Left renal pelvis (tissue), 4 donors: ENCODE measurements around the gene LRBA. TPM values are rescaled to one million over a fixed set of nuclear protein-coding genes. Genes with fewer than 3 reads are reported as not detected.
A peak's percentile ranks its signal among the peaks of the same experiment; 100 is the strongest.
"Not testable (repeated sequence)": the region's sequence is repeated elsewhere in the genome, so short reads cannot be mapped to it uniquely, and the experiment has no call there.

ENCODE experiments used
- DNase-seq, 4 donors: peaks; one replicate each; pipeline ENCODE4 v3.0.0-alpha.2; 2013; ENCODE audit warnings: low read depth in 4 of 4, low spot score in 3 of 4
- polyA plus RNA-seq, 4 donors: library from polyadenylated mRNA; unstranded; fragments of 120-200 nt; gene quantifications; one replicate each; pipeline ENCODE4 v1.2.1, GENCODE V29; 2013; ENCODE audit not compliant: insufficient read length in 4 of 4

The LRBA gene
- 10 to 100 TPM; 25.9 to 75.8 (median 65.4) TPM for polyA plus RNA-seq

GRCh38 chr4:151014521-151015458 lies at the start of gene LRBA:
Gene LRBA (minus strand): TSS chr4:151015284. CDS start chr4:151014642, 642 bp downstream.
- DNase-seq = peak; percentile 65 to 79 (median 71)

- not testable (repeated sequence) for DNase-seq
These were observed 48.1 kb upstream of the LRBA start for GRCh38 chr4:151063143-151063542.

- DNase-seq = no peak
These were observed 40.5 kb upstream of the LRBA start for GRCh38 chr4:151055539-151055938.

- DNase-seq = no peak
These were observed 37.7 kb upstream of the LRBA start for GRCh38 chr4:151052785-151053184.

- no peak for DNase-seq
These were observed 34.4 kb upstream of the LRBA start for GRCh38 chr4:151049430-151049884.

GRCh38 chr4:151048913-151049312 lies 33.8 kb upstream of the LRBA start:
- DNase-seq = no peak

- no peak for DNase-seq
These were observed 31.5 kb upstream of the LRBA start for GRCh38 chr4:151046609-151047008.

- DNase-seq = no peak
These were observed 30.8 kb upstream of the LRBA start for GRCh38 chr4:151045907-151046306.

- DNase-seq = no peak
These were observed 28.9 kb upstream of the LRBA start for GRCh38 chr4:151043803-151044515.

- no peak for DNase-seq
These were observed 24.6 kb upstream of the LRBA start for GRCh38 chr4:151039733-151040132.

GRCh38 chr4:151038452-151039157 lies 23.5 kb upstream of the LRBA start:
- DNase-seq = no peak

GRCh38 chr4:151035911-151036310 lies 20.8 kb upstream of the LRBA start:
- DNase-seq = no peak

- no peak for DNase-seq
These were observed 20.2 kb upstream of the LRBA start for GRCh38 chr4:151035328-151035727.

GRCh38 chr4:151034829-151035228 lies 19.7 kb upstream of the LRBA start:
- DNase-seq = no peak

- no peak for DNase-seq
These were observed 16.9 kb upstream of the LRBA start for GRCh38 chr4:151031831-151032605.

GRCh38 chr4:151029537-151029936 lies 14.5 kb upstream of the LRBA start:
- no peak for DNase-seq

- DNase-seq = not testable (repeated sequence)
These were observed 13.9 kb upstream of the LRBA start for GRCh38 chr4:151029006-151029405.

- DNase-seq = no peak
These were observed 10.7 kb upstream of the LRBA start for GRCh38 chr4:151025759-151026158.

- DNase-seq = no peak
These were observed 7.5 kb upstream of the LRBA start for GRCh38 chr4:151022586-151022985.
